SK-N-SH (cell line): ENCODE measurements around the gene BBS9. TPM values are rescaled to one million over a fixed set of nuclear protein-coding genes. Genes with fewer than 3 reads are reported as not detected.

Source experiments
- CTCF ChIA-PET: fragments of 300-600, 350-600 bp; formaldehyde crosslinking; extraction: SDS; loops from one replicate; lab custom pipeline; 2021; lab: Yijun Ruan, JAX
- POLR2A ChIA-PET: fragments of 350-600 bp; sonication (Branson Sonifier 250); formaldehyde crosslinking; extraction: SDS; loops from one replicate; lab custom pipeline; 2020; ENCODE audit warnings: antibody characterized with exemption, inconsistent platforms; lab: Yijun Ruan, JAX
- DNase-seq: peaks from one replicate; pipeline ENCODE4 v3.0.0; 2012
- H2AFZ ChIP-seq: fragments of 200-600 bp; sonication (generic); 2 replicates; pipeline ENCODE4 v1.8.1; 2016; ENCODE audit warnings: antibody characterized with exemption, mild to moderate bottlenecking, low read depth
- H3F3A ChIP-seq: fragments of 200-600 bp; sonication (generic); replicated peaks from 2 replicates; pipeline ENCODE3; 2016; ENCODE audit warnings: antibody characterized with exemption, mild to moderate bottlenecking; ENCODE audit not compliant: insufficient read depth
- H3K27ac ChIP-seq, 2 experiments: fragments of 200-500 bp in 1 of 2; fragments of 200-600 bp in 1 of 2; sonication (Bioruptor generic) in 1 of 2; sonication (generic), shearing (Covaris generic) in 1 of 2; 2 replicates each; pipeline versions ENCODE4 v1.5.1 to v1.6.1; 2014 to 2016; ENCODE audit warnings: low read depth in 2 of 2, inconsistent platforms in 1 of 2, low read length in 1 of 2, mild to moderate bottlenecking in 1 of 2, mixed read lengths in 1 of 2
- H3K27me3 ChIP-seq: fragments of 200-600 bp; sonication (generic), shearing (Covaris generic); 2 replicates; pipeline ENCODE4 v1.6.1; 2016; ENCODE audit warnings: mixed run types; ENCODE audit not compliant: insufficient read depth
- H3K36me3 ChIP-seq, 2 experiments: fragments of 200-500 bp in 1 of 2; fragments of 200-600 bp in 1 of 2; sonication (Bioruptor generic) in 1 of 2; sonication (generic) in 1 of 2; replicated peaks in 1 of 2; 2 replicates each; pipeline versions ENCODE3 to v1.5.1; 2014 to 2016; ENCODE audit warnings: low read length in 1 of 2, mild to moderate bottlenecking in 1 of 2; ENCODE audit not compliant: insufficient read depth in 2 of 2, control insufficient read depth in 1 of 2
- H3K4me1 ChIP-seq, 2 experiments: fragments of 200-500 bp in 1 of 2; fragments of 200-600 bp in 1 of 2; sonication (Bioruptor generic) in 1 of 2; sonication (generic), shearing (Covaris generic) in 1 of 2; 2 replicates each; pipeline versions ENCODE4 v1.5.1 to v1.6.1; 2014 to 2016; ENCODE audit warnings: low read depth in 1 of 2, low read length in 1 of 2, mixed run types in 1 of 2; ENCODE audit not compliant: insufficient read depth in 2 of 2, control insufficient read depth in 1 of 2
- H3K4me2 ChIP-seq: fragments of 200-600 bp; sonication (generic), shearing (Covaris generic); 2 replicates; pipeline ENCODE4 v1.6.1; 2017; ENCODE audit warnings: mixed run types
- H3K4me3 ChIP-seq, 2 experiments: fragments of 200-500 bp in 1 of 2; fragments of 200-600 bp in 1 of 2; sonication (Bioruptor generic) in 1 of 2; sonication (generic), shearing (Covaris generic) in 1 of 2; 2 replicates each; pipeline versions ENCODE4 v1.5.1 to v1.8.1; 2014 to 2016; ENCODE audit warnings: low read depth in 2 of 2, inconsistent platforms in 1 of 2, low read length in 1 of 2, mild to moderate bottlenecking in 1 of 2, mixed read lengths in 1 of 2, moderate library complexity in 1 of 2
- H3K79me2 ChIP-seq: fragments of 200-600 bp; sonication (generic); 2 replicates; pipeline ENCODE4 v1.8.1; 2017; ENCODE audit warnings: mild to moderate bottlenecking; ENCODE audit not compliant: insufficient read depth
- H3K9ac ChIP-seq: fragments of 200-600 bp; sonication (generic); 2 replicates; pipeline ENCODE4 v1.6.1; 2017; ENCODE audit warnings: mixed run types
- H3K9me2 ChIP-seq: fragments of 200-600 bp; sonication (generic); 2 replicates; pipeline ENCODE4 v1.6.1; 2017; ENCODE audit warnings: mixed run types
- H3K9me3 ChIP-seq: fragments of 200-600 bp; sonication (generic); 2 replicates; pipeline ENCODE4 v1.6.1; 2017; ENCODE audit warnings: mixed run types, mild to moderate bottlenecking, moderate library complexity
- H4K20me1 ChIP-seq: fragments of 200-600 bp; sonication (generic); 2 replicates; pipeline ENCODE4 v1.6.1; 2017; ENCODE audit warnings: mild to moderate bottlenecking, mixed run types; ENCODE audit not compliant: insufficient read depth
- CTCF ChIP-seq: fragments of 200-600 bp; sonication (generic); IDR thresholded peaks from 2 replicates; pipeline ENCODE4 v1.6.1; 2017; ENCODE audit warnings: antibody characterized with exemption, mild to moderate bottlenecking, moderate library complexity
- EP300 ChIP-seq, 2 experiments: IDR thresholded peaks; 2 replicates each; pipeline versions ENCODE4 v1.4.0 to v1.6.1; 2012; ENCODE audit warnings: borderline replicate concordance in 1 of 2, low read depth in 1 of 2, low read length in 1 of 2
- EZH2phosphoT487 ChIP-seq: fragments of 200-600 bp; sonication (generic); IDR thresholded peaks from 2 replicates; pipeline ENCODE4 v1.6.1; 2017; ENCODE audit warnings: low read depth, mixed run types, mild to moderate bottlenecking, antibody characterized with exemption, moderate library complexity, borderline replicate concordance
- FOSL2 ChIP-seq: IDR thresholded peaks from 2 replicates; pipeline ENCODE4 v1.4.0; 2012; ENCODE audit warnings: low read depth, mild to moderate bottlenecking, moderate library complexity, borderline replicate concordance
- FOXJ3 ChIP-seq: sonication (generic); formaldehyde crosslinking; IDR thresholded peaks from 2 replicates; pipeline ENCODE4 v1.5.1; 2020; ENCODE audit warnings: mild to moderate bottlenecking, missing genetic modification reagents
- FOXM1 ChIP-seq: IDR thresholded peaks from 2 replicates; pipeline ENCODE4 v1.4.0; 2012; ENCODE audit warnings: low read depth, mild to moderate bottlenecking
- JUND ChIP-seq: IDR thresholded peaks from 2 replicates; pipeline ENCODE4 v1.4.0; 2012
- MAX ChIP-seq: IDR thresholded peaks from 2 replicates; pipeline ENCODE4 v1.4.0; 2012; ENCODE audit warnings: low read depth
- MEF2A ChIP-seq: IDR thresholded peaks from 2 replicates; pipeline ENCODE4 v1.4.0; 2012; ENCODE audit warnings: low read depth, borderline replicate concordance
- MXI1 ChIP-seq: IDR thresholded peaks from 2 replicates; pipeline ENCODE4 v1.6.1; 2012; ENCODE audit warnings: mild to moderate bottlenecking, low read depth, low read length, improper control_type of control experiment
- NFIC ChIP-seq: IDR thresholded peaks from 2 replicates; pipeline ENCODE4 v1.4.0; 2012; ENCODE audit warnings: borderline replicate concordance
- NRF1 ChIP-seq: IDR thresholded peaks from 2 replicates; pipeline ENCODE4 v1.6.1; 2012; ENCODE audit warnings: low read depth, mild to moderate bottlenecking, low read length
- PBX3 ChIP-seq: IDR thresholded peaks from 2 replicates; pipeline ENCODE4; 2012
- RXRA ChIP-seq: IDR thresholded peaks from 2 replicates; pipeline ENCODE4 v1.4.0; 2012; ENCODE audit warnings: low read depth, mild to moderate bottlenecking, borderline replicate concordance
- TCF12 ChIP-seq: IDR thresholded peaks from 2 replicates; pipeline ENCODE4 v1.4.0; 2012
- USF1 ChIP-seq: IDR thresholded peaks from 2 replicates; pipeline ENCODE4 v1.4.0; 2012; ENCODE audit warnings: low read depth, borderline replicate concordance
- YY1 ChIP-seq: IDR thresholded peaks from 2 replicates; pipeline ENCODE4 v1.4.0; 2012; ENCODE audit warnings: low read depth, mild to moderate bottlenecking
- WGBS: methylation state at CpG from one replicate; pipeline ENCODE4 v1.1.6; 2017; ENCODE audit warnings: low lambda C conversion rate; 5-methylcytosine and 5-hydroxymethylcytosine counted together
- polyA plus RNA-seq, 3 experiments: library from polyadenylated mRNA; depleted of rRNA; stranded (reverse); fragments of >200 nt; gene quantifications; 2 replicates each; pipeline ENCODE4 v1.2.3, GENCODE V29; 2012
- TF ChIP-seq, protein P1 (sequence below): IDR thresholded peaks from 2 replicates; pipeline ENCODE4 v1.6.1; 2012; ENCODE audit warnings: mild to moderate bottlenecking, low read depth, low read length, moderate library complexity

The BBS9 gene
- polyA plus RNA-seq, 1 of the 3 experiments (the other 2 are of a cell fraction), result 7.5 TPM

GRCh38 chr7:33248671-33249070 lies 119.3 kb downstream of the BBS9 start:
- H3F3A ChIP-seq, result no peaks in the 10 kb centered on the region
- no peaks in the 10 kb centered on the region for H3K27me3 ChIP-seq
- no peaks in the 10 kb centered on the region for H3K36me3 ChIP-seq
- no peaks in the 10 kb centered on the region for H3K9me2 ChIP-seq
- no peak overlapping the region for H3K4me2 ChIP-seq
- no peak overlapping the region for H2AFZ ChIP-seq
- H3K27ac ChIP-seq, result no peak overlapping the region
- no peaks in the 10 kb centered on the region for H3K79me2 ChIP-seq
- CTCF ChIA-PET, result interaction anchor here (1.0 to 2.1 kb wide), 2 partner anchors 215 to 684 kb away, joined by 3 to 13 read pairs; no protein-coding TSS in a partner anchor
- H3K9ac ChIP-seq, result no peak overlapping the region
- 95% methylated on average over 4 of the region's 4 CpGs for WGBS
- no peak for DNase-seq
- TF ChIP-seq FOXM1 (no peak), YY1 (no peak), JUND (no peak), NRF1 (no peak), MXI1 (no peak), TCF12 (no peak), CTCF (no peak), FOXJ3 (CRISPR knock-in tag) (no peak), EZH2phosphoT487 (no peak)
- TF ChIP-seq, all 33 proteins: peak for 0
- H3K9me3 ChIP-seq, result no peaks in the 10 kb centered on the region
- H3K4me3 ChIP-seq, result no peak overlapping the region
- peaks cover 0 to 10% of the 10 kb centered on the region in 2 experiments; a peak in 2 of 4 replicates for H3K4me1 ChIP-seq
- POLR2A ChIA-PET, result no interaction called here
- H4K20me1 ChIP-seq, result no peaks in the 10 kb centered on the region

DNA sequence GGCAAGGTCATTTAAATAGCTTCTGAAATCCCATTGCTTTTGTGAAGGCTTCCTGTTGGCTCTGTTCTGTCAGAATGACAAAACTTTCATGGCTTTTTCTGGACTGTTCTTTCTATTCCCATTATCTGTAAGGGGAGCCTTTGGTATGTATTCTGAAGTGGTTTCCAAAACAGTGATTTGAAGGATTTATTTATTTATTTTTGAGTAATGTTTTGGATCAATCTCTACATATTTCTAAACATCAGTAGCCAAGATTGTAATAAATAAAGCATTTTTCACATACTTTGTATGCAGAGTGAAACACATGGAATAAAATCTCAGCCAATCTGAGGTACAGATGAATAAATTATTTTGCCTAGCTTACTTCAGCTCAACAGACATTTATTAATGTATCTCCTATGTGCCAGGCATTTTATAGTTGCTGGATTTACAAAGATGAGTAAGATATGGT lies 121.1 kb downstream of the BBS9 start:
- TF ChIP-seq FOSL2 (peak; percentile 32; the same call in 1 of the 2 replicates), MAX (no peak), PBX3 (peak; percentile 37), USF1 (0 out of 2 replicates have a peak, but pooled peaks have one; percentile 4), NFIC (peak; percentile 84), MEF2A (0 out of 2 replicates have a peak, but pooled peaks have one; percentile 26), EP300 (IDR thresholded peaks at IDR 0.05; ENCODE audit: borderline replicate concordance in 1 of 2, low read depth in 1 of 2, low read length in 1 of 2) (peak; percentile 18 to 67; a peak in 3 of 4 replicates), RXRA (peak; percentile 69; the same call in 1 of the 2 replicates), TCF12 (peak; percentile 66), MXI1 (no peak)
- TF ChIP-seq, protein P1, sequence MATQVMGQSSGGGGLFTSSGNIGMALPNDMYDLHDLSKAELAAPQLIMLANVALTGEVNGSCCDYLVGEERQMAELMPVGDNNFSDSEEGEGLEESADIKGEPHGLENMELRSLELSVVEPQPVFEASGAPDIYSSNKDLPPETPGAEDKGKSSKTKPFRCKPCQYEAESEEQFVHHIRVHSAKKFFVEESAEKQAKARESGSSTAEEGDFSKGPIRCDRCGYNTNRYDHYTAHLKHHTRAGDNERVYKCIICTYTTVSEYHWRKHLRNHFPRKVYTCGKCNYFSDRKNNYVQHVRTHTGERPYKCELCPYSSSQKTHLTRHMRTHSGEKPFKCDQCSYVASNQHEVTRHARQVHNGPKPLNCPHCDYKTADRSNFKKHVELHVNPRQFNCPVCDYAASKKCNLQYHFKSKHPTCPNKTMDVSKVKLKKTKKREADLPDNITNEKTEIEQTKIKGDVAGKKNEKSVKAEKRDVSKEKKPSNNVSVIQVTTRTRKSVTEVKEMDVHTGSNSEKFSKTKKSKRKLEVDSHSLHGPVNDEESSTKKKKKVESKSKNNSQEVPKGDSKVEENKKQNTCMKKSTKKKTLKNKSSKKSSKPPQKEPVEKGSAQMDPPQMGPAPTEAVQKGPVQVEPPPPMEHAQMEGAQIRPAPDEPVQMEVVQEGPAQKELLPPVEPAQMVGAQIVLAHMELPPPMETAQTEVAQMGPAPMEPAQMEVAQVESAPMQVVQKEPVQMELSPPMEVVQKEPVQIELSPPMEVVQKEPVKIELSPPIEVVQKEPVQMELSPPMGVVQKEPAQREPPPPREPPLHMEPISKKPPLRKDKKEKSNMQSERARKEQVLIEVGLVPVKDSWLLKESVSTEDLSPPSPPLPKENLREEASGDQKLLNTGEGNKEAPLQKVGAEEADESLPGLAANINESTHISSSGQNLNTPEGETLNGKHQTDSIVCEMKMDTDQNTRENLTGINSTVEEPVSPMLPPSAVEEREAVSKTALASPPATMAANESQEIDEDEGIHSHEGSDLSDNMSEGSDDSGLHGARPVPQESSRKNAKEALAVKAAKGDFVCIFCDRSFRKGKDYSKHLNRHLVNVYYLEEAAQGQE, result no peak
- Histone ChIP-seq H4K20me1 (no peaks in the 10 kb centered on the region), H3F3A (no peaks in the 10 kb centered on the region), H3K9me3 (no peaks in the 10 kb centered on the region), H3K9me2 (no peaks in the 10 kb centered on the region), H3K9ac (no peak overlapping the region), H3K4me1 (peaks cover 0 to 10% of the 10 kb centered on the region in 2 experiments; a peak in 2 of 4 replicates), H2AFZ (no peak overlapping the region), H3K36me3 (no peaks in the 10 kb centered on the region), H3K27ac (peak overlapping the region; percentile 24 to 71; a peak in 3 of 4 replicates), H3K4me3 (no peak overlapping the region), H3K27me3 (no peaks in the 10 kb centered on the region), H3K4me2 (no peak overlapping the region), H3K79me2 (no peaks in the 10 kb centered on the region)
- ChIA-PET POLR2A (no interaction called here), CTCF (interaction anchor here (1.2 to 8.7 kb wide), 3 partner anchors 7 to 683 kb away, joined by 3 to 59 read pairs (median 10); no protein-coding TSS in a partner anchor)
- DNase-seq, result no peak
